GM21390 (cell line): ENCODE results near the gene ZDHHC11B.
"Not testable (repeated sequence)": the region's sequence is repeated elsewhere in the genome, so short reads cannot be mapped to it uniquely, and the experiment has no call there.

ENCODE experiments used
- ATAC-seq: cut with Tn5 transposase; IDR thresholded peaks from one replicate; pipeline ENCODE4 v1.9.1; 2021; ENCODE audit not compliant: unreplicated experiment

The ZDHHC11B gene

DNA sequence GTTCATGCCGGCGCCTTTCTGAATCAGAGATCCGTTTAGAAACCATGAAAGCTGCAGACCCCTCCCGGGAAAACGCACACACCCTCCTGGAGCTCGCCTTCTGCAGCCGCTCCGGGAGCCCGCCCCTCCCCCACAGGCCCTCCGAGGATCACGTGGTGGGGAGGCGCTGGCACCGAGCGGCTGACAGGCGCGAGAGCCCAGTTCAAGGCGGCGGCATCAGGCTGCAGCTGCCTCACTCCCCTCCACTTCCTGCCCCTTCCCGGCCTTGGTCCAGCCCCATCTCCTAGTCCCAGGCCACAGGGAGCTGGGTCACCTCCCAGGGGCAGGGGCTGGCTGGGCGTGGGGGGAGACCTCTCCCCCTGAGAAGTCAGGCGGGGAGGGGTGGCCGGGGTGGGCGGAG lies 93.5 kb downstream of the ZDHHC11B start:
- ATAC-seq, result not testable (repeated sequence)

DNA sequence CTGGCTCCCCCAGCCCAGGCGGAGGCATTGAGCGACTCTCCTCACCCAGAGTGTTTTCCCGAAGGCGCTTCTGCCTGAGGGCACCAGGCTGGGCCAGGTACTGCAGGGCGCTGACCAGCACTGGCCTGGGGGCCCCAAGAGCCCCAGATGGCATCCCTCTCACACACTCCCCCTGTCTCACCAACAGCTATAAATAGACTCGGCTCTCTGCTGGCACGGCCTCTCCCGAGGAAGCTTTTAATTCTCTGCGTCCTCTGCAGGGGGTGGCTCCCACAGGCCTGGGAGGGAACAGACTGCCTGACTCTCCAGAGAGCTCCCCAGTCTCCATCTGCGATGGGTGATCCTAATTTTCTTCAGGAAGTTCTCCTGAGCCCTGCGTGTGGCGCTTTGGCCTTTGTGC lies 94.2 kb downstream of the ZDHHC11B start:
- not testable (repeated sequence) for ATAC-seq

DNA sequence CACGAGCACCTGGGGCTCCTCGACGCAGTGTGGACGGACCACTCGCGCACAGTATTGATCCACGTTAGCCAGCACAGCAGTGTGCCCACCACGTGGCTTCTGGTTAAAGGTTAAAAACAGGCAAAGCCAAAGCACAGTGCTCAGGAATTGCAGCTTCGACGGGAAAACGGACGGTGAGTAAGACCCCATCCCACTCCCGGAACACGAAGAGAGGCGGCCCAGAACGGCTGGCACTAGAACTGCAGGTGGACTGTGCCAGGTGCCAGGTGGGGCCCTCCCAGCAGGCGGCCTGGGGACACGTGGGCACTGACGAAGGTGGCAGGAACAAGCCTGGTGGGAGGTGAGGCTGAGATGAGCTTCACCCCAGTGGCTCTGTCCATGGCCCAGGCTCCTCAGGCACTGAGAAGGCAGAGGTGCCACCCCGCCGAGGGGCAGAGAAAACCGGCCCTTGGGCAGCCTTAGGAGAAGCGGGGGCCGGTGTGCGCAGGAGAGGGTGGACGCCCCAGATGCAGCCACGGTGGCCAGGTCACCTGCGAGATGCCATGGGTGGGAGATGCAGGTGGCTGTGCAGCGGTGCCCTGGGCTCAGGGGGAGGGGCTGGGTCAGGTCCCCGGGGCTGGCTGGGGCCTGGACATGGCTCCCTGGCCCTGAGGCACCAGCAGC lies 96.0 kb downstream of the ZDHHC11B start:
- ATAC-seq, result not testable (repeated sequence)

DNA sequence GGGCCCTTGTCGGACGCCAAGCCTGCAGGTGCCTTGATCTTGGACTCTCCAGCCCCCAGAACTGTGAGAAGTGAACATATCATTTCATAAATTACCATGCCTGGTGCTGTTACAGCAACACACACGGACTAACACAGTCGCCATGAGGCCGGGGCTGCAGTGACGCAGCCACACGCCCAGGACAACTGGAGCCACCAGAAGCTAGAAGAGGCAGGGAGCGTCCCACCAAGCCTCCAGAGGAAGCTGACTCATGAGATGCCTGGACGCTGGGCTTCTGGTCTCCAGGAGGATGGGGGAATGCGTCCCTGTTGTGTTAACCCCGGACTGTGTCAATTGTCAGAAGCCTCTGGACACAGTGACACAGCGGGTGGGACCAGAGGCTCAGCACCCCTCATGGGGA lies 97.6 kb downstream of the ZDHHC11B start:
- ATAC-seq, result not testable (repeated sequence)

DNA sequence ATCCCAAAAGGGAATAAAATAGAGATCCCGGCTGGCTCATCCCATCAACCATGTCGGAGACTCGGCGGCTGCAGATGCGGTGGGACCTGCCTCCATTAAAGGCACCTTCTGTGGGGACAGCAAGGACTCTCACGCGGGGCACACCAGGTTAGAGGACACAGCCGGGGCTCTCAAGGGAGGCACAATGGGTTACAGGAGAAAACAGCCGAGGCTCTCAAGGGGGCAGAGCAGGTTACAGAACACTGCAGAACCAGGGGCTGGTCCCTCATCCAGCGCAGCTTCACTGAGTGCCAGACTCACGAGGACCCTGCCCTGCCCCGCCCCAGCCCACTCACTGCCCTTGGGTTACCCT lies 98.4 kb downstream of the ZDHHC11B start:
- ATAC-seq, result not testable (repeated sequence)

DNA sequence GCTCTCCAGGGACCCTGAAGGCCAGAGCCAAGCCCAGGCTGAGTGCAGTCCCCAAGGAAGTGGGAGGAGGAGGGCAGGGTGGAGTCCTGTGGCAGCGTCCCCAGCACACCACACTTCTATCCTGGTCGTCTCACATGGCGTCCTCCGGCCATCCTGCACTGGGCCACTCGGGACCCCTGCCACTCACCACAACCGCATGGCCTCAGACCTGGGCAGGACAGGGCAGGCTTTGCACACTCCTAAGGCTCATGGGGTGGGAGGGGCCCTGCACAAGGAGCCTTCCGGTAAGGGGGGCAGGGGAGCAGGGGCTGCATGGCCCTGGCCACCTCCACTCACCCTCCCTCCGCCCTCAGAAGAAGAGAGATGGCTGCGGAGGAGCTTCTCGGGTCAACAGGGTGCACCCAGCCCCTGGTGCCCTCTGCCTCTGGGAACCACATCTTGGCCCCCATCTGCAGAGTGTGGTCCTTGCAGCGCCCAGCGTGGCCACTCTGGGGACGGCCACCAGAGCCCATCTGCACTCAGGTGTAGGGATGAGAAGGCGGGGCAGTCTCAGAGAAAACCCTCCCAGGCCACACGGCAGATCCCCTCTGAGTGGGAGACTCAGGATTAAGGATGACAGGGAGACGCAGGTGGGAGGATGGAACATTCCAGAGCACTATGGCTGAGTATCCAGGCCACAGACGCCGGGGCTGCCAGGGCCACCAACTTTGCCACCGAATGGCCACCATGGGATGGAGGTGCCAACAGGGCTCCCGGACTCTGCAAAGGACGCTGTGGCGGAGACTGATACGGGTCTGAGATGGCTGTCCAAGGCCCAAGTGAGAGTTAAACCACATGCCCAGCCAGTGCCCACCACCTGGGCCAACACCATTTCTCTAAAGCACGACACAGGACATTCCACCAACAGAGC lies 99.0 kb downstream of the ZDHHC11B start:
- ATAC-seq, result no peak

DNA sequence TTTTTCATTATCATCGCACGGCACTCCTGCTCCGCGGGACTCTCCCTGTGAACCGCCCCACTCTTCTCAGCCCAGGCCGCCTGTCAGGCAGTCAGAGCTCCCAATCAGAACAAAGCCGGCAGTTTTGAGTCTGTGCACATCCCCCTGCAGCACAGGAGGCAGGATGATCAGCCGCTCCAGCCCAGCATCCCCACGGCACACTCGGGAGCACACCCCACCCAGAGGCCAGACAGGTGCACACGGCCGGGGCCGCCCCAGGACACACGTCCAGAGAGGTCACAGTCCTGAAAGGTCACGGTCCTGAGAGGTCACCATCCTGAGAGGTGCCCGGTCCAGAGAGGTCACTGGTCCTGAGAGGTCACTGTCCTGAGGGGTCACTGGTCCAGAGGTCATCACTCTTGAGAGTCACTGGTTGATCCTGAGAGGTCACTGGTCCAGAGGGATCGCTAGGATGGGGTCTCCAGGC lies 99.7 kb downstream of the ZDHHC11B start:
- ATAC-seq, result no peak

DNA sequence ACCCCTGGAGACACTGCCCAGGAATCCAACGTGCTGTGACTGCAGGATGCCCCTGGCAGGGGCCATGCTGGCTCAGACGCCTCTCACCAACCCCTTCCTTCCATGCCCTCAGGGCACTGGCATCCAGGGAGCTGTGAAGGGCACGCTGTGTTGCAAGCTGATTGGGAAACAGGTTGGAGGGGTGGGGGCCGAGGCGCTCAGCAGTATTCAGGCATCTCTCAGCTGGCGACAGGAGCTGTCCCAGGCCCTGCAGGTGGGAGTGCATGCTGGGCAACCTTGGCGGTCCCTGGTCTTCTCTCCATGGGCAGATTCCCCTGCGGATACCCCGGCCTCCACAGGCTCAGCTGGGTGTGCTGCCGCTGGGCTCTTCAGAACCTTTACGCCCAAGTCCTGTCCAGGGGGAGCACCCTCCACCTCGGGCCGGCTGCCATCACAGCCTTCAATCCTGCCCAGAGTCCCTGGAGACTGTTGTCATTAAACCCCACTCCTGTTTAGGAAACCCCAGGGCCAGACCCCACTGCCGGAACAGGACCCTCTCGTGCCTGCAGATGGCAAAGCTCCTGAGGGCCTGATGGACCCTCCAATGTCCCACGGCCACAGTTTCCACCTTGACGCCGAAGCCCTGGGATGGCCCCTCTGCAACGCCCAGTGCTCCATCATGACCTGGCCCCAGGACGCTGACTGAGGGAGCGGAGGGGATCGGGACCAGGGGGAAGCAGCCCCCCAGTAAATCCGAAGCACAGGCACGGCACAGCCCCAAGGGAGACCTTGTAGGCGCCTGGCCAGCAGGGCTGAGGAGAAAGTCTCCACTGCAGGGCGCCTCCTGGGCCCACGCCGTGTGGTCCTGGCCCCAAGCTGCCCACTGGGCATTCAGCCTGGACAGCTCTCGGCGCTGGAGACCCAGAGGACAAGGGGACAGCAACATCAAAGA lies 100.7 kb downstream of the ZDHHC11B start:
- ATAC-seq, result no peak

DNA sequence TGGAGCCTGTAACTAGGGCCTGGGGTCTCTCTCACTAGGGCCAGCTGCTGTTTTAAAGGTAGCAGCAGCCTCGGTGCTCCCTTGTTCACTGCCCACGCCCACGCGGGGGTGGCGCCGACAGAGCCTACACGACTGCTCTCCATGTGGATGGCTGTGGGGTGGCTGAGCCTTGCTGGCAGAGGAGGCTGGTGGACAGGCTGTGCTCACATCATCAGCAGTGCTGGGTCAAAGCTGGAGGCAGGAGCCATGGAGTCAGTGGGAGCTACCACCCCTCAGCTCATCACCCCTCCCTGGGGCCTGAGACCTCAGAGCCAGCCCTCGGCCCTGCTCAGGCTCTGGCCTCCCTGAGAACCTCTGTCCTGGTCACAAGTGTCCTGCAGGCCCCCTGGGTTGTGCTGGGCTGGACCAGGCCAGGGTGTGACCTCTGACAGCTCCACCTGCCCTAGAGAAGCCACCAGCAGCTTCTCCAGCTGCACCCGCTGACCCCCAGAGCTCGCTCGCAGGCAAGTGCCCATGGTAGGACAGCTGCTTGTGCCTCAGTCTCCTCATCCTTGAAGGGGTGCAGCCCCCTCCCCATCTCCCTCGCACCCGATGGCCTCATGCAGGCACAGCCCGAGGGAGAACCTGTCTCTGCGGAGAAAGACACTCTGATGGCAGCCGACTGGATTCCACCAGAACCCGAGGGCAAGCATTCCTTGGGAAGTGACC lies 101.7 kb downstream of the ZDHHC11B start:
- ATAC-seq, result not testable (repeated sequence)

DNA sequence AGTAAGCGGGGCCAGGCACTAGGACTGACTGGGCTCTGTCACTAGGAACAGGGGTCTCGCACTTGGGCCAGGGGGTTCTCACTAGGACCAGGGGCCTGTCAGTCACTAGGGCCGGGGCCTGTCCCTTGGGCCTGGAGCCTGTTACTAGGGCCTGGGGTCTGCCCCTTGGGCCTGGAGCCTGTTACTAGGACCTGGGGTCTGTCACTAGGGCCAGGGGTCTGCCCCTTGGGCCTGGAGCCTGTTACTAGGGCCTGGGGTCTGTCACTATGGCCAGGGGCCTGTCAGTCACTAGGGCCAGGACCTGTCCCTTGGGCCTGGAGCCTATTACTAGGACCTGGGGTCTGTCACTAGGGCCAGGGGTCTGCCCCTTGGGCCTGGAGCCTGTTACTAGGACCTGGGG lies 102.3 kb downstream of the ZDHHC11B start:
- ATAC-seq, result not testable (repeated sequence)

DNA sequence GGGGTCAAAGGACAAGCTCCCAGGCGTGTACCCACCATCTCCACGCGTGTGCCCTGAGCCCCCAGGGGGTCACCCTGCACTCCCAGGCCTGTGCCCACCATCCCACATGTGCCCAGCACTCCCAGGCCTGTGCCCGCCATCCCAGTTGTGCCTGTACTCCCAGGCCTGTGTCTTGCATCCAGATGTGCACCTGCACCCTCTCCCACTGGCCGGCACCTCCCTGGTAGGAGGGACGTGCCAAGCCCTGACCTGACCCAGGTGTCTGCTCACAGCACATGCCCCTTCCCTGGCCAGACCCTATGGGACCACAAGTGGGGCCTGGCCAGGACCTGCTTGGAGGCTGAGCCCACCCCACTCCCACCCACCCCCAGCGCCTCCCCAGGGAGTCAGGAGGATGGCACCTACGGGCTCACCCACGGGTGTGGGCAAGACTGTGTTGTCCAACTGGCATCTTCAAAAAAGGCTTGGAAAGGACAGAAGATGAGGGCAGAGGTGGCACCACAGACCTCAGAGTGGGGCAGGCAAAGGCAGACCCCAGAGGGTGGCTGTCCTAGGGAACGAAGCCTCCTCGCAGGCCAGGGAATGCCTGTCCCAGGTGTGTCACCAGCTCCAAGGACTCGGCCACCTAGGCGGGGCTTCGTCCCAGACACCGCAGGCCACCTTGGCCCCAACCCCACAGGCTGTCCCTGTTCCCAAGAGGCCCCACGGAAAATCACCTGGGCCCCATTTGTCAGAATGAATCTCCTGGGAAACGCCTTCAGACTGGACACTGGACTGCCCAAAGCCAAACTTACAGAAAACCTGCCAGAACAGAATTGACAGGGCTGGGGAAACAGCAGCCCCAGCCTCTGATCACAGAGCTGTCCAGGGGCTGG lies 103.0 kb downstream of the ZDHHC11B start:
- not testable (repeated sequence) for ATAC-seq

DNA sequence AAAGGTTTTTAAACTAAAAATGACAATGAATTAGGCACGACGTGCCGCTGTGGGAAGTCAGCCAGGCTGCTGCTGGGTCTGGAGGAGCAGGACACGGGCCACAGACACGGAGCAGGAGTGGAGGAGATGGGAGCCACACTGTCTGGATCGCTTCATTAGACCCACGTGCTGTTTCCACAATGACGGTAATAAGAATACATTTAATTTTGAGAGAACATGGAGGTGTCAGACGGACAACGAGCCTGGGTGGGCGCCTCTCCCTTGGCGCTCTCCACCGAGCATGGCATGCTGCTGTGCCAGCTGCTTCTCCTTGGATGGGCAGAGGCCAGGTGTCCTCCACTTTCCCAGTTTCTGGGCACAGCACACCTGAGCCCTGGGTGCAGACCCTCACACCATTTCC lies 103.7 kb downstream of the ZDHHC11B start:
- ATAC-seq, result not testable (repeated sequence)

DNA sequence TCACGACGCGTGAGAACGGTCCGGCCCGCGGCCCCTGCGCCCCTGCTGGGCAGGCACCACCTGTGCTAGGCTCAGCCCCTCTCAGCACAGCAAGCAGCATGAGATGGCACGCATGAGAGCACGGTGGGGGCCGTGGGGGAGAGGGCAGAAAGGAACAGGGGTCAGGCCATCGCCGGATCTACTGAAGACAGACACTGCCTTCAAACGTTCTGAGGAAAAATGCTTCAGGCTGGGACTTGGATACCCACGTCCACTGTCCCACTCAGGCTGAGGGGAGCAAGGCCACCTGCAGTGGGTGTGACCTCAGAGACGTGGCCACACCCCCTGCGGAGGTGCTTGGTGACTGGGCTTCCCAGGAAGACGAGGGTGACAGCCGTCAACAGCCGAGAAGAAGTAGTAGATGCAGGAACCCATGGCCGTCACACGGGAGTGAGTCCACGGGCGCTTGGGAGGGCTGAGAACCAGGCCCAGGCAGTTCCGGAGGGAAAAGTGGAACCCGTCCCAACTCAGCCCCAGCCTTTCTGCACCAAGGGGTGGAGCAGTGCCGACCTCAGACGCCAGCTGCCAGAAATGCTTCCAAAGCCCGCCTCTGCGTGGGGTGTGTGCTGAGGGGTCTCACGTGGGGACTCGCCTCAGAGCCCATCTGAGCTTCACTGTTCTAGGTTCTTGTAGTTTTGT lies 104.3 kb downstream of the ZDHHC11B start:
- not testable (repeated sequence) for ATAC-seq

DNA sequence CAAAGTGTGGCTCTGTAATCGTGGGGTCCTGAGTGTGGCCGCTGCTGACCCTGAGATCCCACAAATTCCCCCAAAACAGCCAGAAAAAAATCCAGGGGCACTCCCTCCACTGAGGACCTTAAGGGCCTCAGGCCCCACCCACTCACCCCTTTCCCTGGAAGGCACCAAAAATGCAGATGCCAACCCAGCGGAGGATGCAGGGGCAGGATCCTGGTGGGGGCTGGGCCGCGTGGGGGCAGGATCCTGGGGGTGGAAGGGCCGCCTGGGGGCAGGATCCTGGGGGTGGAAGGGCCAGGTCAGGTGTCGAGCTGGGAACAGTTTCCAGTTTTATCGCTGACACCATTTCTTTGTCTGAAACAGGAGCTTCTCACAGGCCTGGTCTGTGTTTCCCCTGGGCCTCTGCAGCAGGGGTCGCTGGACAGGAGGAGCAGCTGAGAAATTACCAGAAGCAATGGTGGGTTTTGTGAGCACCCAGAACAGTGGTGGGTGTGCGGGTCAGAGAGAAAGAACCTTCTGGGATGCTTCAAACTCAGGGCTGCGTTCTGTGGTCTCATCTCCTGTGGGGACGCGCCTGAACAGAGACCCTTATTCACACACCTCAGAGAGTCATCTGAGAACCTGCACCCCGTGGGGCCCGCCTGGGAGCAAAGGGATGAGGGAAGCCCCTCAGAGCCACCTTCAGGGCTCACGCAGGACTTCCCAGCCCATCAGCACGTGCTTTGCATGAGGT lies 105.2 kb downstream of the ZDHHC11B start:
- ATAC-seq, result not testable (repeated sequence)

DNA sequence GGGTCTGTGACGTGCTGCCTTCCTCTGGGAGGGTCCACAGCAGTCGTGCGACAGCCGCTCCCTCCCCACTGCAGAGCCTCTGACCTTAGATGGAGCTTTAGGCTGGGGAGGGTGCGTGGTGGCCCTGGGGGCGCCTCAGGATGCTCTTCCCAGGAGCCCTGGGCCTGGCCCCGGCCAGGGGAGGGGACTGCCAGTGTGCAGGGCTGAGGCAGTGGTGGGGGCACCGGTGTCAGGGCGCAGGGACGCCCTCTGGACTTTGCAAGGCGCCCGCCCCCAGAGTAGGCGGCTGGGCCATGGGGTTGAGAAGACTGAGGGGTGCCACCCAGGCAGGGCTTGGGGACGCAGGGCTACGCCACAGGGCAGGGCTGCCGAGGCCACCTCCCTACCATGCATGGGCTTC lies 106.0 kb downstream of the ZDHHC11B start:
- not testable (repeated sequence) for ATAC-seq

DNA sequence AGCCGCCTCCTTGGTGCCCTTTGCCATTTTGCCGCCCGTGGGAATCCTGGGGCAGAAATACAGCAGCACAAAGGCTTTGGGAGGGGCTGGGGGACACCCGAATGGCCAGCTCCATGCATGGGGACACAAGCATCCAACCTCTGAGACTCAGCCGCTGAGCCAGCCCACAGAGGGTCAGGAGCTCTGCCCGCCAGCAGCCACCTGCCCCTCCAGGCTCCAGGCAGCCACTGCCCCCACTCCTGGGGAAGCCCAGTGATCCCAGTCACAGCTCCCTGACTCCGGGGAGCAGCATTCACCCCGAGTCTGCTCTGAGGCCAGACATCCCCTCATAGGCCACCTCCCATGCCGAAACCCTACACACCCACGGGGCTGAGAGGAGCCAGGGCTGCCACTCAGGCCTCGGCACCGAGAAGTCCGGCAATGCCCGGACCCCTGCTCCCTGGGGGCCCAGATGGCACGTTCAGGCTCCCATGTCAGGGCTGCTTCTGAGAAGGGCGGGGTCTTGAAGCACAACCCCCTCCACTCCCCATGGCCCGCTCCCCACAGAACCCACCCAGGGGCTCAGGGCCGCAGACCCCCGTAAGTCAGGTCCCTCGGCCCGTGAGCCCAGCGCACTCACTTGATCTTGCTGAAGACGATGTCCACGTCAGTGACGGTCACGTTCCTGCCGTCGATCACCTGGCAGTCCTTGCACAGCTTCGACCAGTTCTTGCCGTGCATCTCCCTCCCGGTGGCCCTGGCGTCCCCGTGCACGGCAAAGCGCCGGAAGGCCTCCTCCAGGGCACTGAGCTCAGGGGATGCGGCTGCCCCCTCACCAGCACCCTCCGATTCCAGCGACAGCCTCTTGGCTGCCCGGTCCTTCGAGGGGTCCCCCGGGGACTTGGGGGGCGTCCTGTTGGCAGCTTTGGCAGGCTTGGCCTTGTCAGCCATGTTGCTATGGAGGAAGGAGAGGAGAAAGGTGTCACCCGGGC lies 107.1 kb downstream of the ZDHHC11B start:
- ATAC-seq, result no peak

DNA sequence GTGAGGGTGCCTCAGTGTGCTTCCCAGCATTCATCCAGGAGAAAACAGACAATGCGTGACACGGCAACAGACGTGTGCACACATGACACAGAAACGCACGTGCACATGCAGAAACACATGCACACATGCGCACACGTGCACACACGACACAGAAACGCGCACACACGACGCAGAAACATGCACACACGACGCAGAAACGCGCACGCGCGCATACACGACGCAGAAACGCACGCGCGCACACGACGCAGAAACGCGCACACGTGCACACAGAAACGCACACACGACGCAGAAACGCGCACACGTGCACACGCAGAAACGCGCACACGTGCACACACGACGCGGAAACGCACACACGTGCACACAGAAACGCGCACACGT lies 107.8 kb downstream of the ZDHHC11B start:
- ATAC-seq, result no peak
